GM18511 (cell line): ENCODE data around the gene USP21.

Experiments used
- ATAC-seq: cut with Tn5 transposase; IDR thresholded peaks from one replicate; pipeline ENCODE4 v1.9.1; 2021; ENCODE audit warnings: mild to moderate bottlenecking, moderate library complexity; ENCODE audit not compliant: unreplicated experiment

The USP21 gene

DNA sequence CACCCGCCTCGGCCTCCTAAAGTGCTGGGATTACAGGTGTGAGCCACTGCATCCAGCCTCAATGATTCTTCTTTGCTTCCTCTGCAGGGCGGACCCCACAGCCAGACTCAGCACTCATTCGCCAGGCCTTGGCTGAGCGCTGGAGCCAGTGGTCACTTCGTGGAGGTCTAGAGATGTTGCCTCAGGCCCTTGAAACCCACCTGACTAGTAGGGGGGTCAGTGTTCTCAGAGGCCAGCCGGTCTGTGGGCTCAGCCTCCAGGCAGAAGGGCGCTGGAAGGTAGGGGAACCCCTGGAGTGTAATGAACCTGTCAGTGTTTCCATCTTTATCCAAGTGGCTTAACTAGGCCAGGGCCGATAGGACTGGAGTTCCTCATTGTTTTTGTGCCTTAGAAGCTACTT lies 9.6 kb downstream of the USP21 start:
- no peak for ATAC-seq

DNA sequence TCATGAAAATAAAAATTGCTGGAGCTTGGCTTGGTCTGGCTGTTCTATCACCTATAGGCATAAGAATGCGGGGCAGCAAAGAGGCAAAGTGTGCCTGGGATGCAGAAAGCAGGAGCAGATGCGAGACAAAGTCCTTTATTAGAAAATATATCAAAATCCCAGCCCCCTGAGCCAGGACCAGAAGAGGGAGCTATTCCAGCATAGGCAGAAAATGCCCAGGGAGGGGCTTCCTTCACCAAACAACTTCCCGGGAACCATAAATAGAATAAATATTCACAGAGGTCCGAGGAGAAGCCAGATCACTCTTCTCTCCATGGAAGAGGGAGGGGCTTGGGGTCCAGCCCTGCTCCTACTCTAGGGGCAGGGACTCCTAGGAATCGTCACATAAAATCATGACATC lies 11.9 kb downstream of the USP21 start:
- no peak for ATAC-seq

DNA sequence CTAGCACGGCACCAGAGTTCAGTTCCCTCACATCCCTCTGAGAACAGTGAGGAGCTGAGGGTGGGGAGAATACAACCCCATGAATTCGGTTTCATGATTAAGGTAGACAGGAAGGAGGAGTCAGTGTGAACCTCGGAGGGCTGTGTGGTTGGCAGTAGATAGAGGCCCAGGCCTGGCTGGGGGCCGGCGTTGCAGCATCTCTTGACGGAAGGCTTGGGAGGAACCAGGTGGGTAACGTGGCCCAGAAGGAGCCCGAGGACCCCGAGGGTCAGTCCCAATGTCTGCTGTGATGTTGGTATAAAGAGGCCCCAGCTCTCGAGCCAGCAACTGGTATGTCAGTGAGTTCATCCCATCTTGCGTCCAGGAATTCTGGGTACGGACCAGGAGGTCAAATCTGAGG lies 12.4 kb downstream of the USP21 start:
- no peak for ATAC-seq

DNA sequence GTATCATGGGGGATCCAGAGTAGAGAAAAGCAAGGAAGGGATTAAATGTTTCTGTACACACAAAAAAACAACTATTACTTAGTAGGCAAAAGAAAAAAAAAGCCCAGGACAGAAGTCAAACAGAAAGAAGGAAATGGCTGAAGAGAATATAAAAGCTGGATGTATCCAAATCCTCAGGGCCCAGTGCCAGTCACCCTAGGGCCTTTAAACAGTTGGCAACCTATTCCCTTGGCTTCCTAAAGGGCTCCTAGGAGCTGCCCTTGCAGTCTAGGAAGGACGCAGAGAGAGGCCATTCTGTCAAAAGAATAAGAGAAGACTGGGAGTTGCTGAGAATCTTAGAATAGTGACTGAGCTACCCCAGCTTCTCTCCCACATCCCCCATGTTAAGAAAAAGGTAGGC lies 13.0 kb downstream of the USP21 start:
- ATAC-seq, result no peak

DNA sequence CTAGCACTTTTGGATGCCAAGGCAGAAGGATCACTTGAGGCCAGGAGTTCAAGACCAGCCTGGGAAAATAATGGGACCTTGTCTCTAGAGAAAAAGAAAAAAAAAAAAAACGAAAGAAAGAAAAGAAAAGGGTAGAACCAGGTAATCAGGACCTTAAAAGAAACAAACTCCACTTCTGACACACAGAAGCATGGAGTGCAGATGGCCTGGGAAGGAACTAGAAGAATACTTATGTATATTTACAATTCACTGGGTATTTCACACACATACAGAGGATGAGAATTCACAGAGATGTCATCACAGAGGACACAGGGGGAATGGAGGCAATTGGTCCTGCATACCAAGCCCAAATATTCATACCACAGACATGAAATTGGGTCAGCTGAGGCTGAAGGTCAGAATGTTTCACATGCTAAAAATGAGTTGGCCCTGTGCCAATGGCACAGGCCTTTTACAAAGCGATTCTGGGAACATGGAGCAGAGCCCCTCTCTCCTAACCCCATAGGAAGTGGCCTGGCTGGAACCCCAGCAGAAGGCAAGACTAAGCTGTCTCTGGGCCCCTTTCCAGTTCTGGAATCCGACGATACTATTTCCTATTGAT lies 13.6 kb downstream of the USP21 start:
- no peak for ATAC-seq

DNA sequence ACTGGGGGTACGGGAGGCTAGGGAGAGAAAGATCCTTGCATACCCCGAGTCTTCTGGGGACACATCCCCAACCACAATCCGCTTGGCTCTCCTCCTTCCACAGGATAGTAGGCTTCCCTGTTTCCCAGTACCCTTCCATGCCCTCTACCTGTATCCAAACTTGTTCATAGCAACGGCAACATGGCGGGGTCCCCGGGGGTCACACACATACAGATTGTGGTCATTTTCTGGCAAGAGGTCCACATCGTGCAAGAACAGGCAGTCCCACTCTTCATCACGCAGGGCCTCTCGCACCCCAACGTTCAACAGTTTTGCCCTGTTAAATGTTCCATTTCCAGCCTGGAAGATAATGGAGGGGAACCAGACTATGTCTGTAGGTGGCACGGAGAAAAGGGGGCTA lies 14.4 kb downstream of the USP21 start:
- ATAC-seq, result no peak

DNA sequence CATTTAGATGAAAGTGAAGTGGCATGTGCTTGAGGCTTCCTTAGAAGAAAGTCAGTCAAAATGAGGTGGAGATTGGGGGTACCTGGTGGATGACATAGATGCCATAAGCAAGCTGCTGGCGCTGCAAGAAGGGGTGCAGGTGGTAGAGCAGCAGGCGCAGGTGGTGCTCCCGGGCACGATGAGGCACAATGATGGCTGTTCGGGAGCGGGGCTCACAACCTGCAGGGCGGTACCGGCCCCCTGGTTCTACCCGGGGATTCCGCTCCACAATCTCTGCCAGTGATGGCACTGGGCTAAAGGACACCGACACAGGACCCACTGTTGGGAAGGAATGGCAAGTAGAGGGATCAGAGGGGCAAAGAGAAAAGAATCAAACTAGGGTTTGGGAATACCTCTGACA lies 15.6 kb downstream of the USP21 start:
- no peak for ATAC-seq

DNA sequence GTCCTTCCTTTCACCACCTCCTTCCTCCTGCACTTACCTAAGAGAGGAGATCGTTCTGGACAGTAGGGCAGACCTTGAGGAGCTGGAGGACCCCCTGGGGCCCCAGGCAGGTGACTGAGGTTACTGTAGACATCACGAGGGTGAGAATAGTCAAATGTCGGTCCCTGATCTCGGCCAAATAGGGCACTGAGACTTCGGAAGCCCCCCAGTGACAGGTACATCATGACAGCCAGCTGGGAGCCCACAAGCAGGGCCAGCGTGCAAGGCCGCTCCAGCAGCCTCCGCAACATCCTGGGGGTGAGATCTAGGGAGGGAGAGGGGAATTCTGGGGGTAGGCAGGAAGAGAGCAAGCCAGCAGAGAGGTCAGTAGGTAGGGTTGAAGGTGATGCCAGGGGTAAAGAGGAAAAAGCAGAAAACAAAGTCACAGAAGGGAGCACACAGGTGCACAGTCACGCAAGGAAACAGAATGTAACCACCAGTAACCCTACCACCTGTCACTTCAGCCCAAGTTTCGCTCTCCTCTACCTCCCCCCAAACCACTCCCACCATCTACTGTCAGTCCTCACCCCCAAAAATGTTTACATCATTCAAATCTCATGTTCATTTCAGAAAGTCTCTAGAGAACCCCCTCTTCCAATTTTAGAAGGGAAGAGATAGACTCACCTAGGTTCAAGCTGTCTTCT lies 16.6 kb downstream of the USP21 start:
- ATAC-seq, result no peak

DNA sequence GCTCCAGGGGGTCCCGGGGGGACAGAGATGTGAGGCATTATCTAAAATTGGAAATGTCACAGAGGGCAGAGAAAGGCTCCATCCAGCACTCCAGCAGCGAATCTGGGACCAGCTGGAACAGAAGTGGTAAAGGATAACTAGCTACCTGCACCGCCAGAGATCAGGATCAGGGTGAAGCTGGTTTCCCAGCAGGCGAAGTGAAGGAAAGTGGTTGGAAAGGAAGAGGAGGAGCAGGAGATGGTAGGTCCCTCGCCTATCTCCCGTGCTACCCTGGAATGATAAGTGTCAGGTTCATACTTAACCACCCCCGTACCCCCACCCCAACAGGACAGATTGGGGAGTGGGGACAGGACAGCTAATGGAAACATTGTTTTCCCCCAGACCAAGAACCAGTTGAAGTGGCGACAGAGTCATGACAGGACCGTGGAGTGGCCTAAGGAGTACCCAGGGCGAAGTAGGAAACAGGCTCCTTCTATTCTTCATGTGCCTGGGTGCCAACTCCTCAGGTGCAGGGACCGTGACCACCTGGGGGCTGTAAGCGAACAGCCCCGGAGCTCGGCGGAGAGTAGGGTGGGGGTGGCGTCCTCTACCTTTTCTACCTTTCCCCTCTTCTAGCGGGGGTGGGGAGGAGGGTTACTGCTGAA lies 17.3 kb downstream of the USP21 start:
- no peak for ATAC-seq

DNA sequence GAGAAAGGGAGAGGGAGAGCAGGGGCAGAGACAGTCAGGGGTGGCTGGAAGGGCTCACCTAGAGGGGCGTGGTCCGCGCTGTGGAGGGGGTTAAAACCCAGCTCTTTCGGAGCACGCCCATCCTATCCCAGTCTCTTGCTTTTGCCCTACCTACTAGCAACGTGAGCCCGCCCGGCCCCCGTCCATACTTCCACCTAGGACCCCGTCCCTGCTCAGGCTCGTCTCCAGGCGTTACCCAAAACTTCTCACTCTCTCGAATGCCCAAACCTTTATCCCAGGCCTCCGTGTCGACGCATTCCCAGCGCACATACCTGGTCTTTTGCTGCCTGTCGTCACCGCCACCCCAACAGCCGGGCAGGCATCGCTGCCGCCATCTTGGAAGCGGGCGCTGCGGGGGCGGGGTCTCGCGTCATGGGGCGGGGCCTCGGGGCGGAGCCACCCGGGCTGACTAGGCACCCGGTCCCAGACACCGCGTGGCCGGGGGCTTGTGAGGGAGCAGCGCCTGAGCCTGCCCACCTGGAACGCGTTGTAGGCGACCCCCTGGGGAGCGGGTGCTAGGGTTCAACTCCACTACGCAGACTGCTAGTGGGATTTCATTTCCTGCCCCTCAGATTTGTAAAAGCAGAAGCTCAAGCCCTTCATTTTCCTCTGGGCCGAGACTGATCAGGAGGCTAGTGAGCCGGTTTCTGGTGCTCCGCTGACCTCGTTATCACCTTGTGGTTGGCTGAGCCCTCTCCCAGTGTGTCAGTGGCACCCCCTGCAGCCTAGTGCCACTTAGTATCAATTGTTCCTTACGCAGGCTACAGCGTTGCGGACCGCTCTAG lies 18.0 kb downstream of the USP21 start, which contains the start of gene B4GALT3:
Gene B4GALT3, minus strand, starts transcription at position 396 of the 824 bp plus-strand sequence. CDS start 1,447 bp downstream, outside the sequence.
- ATAC-seq, result peak; percentile 92

DNA sequence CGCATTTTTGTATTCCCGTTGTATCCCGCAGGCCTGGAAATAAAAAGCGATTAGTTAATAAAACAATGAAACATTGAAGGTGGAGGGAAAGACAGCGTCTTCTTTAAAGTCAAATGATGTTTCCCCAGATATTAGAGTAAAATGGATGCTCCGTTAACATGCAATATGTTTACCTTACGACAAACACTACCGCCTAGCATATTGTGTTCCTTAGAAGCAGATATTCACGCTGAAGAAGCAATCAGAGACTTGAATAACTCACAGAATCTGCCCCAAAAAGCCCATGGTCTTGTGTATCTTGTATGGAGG lies 18.6 kb downstream of the USP21 start:
- no peak for ATAC-seq

DNA sequence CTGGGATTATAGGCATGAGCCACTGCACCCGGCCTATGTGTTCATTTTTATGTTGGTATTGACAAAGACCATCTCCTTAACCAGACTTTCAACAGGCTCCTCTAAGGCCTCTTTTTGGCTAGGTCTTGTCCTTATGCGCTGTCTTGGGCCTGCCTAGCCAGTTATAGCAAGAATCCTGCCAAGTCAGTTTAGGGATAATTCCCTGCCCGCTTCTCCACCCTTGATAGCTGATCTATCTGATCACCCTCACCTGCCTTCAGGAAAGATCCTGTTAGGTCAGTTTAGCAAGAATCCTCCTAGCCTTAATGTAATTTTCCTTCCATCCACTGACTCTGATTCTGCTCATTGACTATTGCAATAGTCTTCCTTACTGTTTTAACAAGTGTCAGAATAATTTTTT lies 20.4 kb downstream of the USP21 start:
- ATAC-seq, result no peak

DNA sequence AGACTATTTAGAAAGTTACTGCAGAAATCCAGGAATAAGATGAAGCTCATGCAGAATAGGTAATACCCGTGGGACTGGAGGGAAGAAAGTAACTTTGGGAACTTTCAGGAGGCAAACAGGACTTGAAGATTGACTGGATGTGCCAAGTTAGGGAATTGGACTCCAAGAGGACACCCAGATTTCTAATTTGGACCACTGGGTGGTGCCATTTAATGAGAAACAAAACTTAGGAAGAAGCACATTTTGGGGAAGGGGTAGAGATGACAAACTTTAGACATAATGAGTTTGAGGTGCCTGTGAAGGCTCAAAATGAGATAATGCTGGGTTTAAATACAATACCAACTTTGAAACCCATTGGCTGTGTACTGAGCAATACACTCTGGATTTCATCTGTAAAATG lies 21.3 kb downstream of the USP21 start:
- no peak for ATAC-seq

DNA sequence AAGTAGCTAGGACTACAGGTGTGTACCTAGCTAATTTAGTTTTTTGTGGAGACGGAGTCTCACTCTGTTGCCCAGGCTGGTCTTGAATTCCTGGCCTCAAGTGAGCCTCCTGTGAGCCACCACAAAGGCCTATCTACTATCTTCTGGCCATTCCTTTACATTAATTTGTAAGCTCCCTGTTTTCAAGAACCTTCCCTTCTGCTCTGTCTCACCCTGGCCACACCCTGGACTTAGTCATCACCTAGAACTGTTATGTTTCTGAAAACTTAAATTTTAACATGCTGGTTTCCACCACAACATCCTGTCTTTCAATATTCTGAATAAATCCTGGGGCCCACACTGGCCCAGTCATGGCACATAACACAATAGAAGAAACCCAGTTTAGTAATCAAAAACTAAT lies 22.9 kb downstream of the USP21 start:
- peak; percentile 51 for ATAC-seq

DNA sequence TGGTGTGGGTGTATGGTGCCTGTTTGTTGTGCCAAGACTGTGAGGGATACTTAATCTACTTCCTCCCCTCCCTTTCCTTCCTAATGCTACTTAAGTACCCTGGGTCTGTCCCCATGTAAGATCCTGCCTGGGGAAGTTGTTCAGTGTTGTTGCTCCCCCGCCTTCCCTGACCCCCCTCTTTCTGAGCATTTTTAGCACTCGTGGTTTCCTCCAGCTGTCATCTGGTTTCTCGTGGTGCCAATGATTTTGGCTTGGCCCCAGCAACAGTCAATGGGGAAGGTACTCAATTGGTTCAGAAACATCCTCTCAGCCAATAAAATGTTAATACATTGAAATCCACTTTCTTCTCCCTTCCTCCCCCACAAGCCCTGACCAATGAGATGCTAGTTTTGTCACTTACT lies 26.0 kb downstream of the USP21 start:
- peak; percentile 75 for ATAC-seq

DNA sequence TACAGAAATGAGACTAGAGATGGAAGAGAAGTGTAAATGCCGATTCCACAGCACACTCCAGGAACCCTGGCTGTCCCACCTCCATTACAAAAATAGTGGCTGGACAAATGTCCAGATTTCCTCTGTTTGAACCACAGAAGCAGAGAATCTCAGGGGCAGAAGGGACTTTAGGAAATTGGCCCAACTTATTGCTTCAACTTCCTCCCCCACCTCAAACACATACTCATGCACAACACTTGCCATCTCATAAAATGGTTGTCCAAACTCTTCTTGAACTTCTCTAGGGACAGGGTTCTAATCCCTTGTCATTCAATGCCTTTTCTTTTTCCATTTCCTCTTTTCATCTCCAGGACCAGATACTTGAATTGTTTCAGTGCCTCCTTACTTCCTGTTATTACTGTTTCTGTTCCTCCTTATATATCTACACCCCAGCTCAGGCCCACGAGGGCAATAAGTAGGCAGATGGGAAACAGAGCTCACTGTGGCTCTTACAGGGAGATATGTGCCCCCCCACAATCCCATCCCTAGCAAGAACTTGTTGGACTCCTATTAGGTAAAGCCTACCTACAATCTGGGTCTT lies 26.5 kb downstream of the USP21 start:
- peak; percentile 30 for ATAC-seq

DNA sequence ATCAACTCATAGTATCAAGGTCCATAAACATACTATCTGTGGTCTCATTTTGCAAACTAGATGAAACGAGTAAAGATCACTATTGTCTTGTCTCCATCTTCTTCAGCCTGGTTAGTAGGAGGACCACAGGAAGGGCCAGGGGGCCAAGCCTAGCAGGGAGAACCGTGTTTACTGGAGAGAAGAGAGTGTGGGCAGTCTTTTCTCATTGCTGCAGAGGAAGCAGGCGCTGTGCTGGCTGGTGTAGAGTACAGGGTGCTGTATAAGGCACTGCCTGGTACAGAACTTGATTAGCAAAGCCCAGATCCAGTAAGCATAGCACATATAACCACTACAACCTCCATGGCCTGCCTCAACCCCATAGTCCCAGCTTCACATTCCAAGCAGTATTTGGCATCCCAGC lies 28.0 kb downstream of the USP21 start:
- no peak for ATAC-seq

DNA sequence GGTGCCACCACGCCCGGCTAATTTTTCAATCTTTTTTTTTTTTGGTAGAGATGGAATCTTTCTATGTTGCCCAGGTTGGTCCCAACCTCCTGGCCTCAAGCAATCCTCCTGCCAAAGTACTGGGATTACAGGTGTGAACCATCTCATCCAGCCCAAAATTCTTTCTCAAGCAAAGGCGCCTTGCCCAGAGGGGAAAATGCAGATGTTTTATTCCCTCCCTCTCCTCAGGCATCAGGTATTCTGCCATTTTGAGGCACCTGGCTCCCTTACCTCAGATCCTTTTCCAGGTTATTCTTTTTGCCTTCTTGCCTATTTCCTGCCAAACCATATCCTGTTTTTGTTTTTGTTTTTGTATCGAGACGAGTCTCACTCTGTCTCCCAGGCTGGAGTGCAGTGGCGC lies 29.1 kb downstream of the USP21 start:
- no peak for ATAC-seq

DNA sequence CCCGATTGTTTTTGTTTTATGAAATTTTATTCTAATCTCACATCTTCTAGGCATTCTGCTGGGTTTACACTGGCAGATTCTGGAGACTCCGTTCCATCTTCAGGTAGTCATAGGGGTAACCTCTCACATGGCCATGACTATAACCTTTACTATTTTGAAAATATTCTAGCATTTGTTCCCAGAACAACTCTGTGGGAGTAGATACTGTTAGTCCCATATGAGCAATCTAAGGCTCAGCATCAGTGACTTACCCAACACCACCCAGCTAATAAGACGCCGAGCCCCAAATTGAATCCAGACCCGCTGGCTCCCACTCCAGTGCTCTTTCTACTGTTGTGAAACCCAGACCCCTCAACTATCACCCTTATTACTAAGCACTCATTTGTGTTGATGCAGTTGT lies 29.7 kb downstream of the USP21 start:
- no peak for ATAC-seq

DNA sequence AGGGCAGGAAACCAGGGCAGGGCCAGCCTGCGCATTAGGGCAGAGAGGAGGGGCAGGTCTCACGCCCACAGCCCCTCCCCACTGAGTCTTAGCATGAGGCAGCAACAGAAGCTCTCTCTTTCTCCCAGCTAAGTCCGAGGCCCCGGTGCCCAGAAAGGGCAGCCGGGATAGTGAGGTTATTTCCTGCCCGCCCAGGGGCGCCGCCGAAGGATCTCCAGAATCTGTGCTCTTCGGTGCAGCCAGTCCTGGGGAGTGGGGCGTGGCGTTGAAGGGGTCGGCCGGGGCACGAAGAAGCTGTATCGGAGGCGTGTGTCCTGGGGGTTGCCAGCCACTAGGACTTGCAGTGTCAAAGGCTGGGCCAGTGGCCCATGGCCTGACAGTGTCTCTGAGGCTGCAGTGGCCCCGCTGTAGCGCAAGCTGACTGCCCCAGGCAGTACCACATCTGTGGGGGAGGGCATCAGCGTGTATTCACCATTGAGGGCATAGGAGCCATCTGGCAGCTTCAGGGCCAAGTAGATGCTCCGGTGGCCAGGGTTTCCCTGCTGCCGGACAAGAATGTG lies 31.7 kb downstream of the USP21 start:
- no peak for ATAC-seq

DNA sequence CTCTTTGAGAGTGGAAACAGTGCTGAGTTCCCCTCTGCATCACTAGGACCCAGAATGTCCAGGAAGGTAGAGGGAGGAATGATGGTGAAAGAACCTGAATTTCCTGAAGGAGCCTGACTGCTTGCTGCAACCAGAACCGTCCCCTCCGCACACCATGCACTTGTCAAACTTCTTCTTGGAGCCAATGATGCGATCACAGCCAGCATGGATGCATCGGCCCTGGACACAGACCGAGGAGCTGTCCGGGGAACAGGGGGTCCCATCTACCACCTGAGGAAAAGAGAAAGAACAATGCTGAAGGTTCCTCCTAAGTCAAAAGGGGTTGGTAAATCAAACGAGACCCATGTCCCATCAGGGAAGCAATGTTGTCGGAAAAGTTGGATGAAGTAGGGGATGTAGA lies 32.7 kb downstream of the USP21 start:
- no peak for ATAC-seq
